ENCODE results near the gene ZNF217.

DNA sequence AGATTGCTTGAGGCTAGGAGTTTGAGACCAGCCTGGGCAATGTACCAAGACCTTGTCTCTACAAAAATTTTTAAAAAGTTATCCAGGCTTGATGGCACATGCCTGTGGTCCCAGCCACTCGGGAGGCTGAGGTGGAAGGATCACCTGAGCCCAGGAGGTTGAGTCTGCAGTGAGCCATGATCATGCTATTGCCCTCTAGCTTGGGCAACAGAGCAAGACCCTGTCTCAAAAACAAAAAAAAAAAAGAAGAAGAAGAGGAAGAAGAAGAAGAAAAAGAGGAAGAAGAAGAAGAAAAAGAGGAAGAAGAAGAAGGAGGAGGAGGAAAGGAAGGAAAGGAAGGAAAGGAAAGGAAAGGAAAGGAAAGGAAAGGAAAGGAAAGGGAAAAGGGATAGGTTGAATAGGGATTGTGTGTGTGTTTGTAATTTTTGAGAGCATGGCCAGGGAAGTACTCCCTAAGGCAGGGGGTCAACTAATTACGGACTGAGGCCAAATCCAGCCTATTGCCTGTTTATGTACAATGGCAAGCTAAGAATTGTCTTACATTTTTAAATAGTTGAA is 43.0 kb upstream of the ZNF217 start:
- TF ChIP-seq EP300 (IDR thresholded peaks at IDR 0.05; ENCODE audit: borderline replicate concordance) (no peak), TEAD4 (IDR thresholded peaks at IDR 0.05) (no peak), TCF12 (IDR thresholded peaks at IDR 0.05; ENCODE audit: low read depth) (no peak), TAF1 (IDR thresholded peaks at IDR 0.05; ENCODE audit: low read depth) (no peak), CEBPB (IDR thresholded peaks at IDR 0.05) (no peak), YY1 (IDR thresholded peaks at IDR 0.05; ENCODE audit: low read depth) (no peak), RAD21 (IDR thresholded peaks at IDR 0.05; ENCODE audit: low read depth) (no peak)
- TF ChIP-seq, protein P1, sequence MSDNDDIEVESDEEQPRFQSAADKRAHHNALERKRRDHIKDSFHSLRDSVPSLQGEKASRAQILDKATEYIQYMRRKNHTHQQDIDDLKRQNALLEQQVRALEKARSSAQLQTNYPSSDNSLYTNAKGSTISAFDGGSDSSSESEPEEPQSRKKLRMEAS (IDR thresholded peaks at IDR 0.05): no peak
- TF ChIP-seq, protein P2, sequence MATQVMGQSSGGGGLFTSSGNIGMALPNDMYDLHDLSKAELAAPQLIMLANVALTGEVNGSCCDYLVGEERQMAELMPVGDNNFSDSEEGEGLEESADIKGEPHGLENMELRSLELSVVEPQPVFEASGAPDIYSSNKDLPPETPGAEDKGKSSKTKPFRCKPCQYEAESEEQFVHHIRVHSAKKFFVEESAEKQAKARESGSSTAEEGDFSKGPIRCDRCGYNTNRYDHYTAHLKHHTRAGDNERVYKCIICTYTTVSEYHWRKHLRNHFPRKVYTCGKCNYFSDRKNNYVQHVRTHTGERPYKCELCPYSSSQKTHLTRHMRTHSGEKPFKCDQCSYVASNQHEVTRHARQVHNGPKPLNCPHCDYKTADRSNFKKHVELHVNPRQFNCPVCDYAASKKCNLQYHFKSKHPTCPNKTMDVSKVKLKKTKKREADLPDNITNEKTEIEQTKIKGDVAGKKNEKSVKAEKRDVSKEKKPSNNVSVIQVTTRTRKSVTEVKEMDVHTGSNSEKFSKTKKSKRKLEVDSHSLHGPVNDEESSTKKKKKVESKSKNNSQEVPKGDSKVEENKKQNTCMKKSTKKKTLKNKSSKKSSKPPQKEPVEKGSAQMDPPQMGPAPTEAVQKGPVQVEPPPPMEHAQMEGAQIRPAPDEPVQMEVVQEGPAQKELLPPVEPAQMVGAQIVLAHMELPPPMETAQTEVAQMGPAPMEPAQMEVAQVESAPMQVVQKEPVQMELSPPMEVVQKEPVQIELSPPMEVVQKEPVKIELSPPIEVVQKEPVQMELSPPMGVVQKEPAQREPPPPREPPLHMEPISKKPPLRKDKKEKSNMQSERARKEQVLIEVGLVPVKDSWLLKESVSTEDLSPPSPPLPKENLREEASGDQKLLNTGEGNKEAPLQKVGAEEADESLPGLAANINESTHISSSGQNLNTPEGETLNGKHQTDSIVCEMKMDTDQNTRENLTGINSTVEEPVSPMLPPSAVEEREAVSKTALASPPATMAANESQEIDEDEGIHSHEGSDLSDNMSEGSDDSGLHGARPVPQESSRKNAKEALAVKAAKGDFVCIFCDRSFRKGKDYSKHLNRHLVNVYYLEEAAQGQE (IDR thresholded peaks at IDR 0.05; ENCODE audit: low read depth): no peak

Measured in Ishikawa (cell line).